NCI-H187 treated with DMSO at 0.1 percent for 48 hours (cell line): Measurements from ENCODE around the gene G6PC3.
A peak's percentile ranks its signal among the peaks of the same experiment; 100 is the strongest.

Experiments used
- DNase-seq: peaks from one replicate; lab custom pipeline; 2025; lab: John Stamatoyannopoulos, UW

G6PC3 gene

DNA sequence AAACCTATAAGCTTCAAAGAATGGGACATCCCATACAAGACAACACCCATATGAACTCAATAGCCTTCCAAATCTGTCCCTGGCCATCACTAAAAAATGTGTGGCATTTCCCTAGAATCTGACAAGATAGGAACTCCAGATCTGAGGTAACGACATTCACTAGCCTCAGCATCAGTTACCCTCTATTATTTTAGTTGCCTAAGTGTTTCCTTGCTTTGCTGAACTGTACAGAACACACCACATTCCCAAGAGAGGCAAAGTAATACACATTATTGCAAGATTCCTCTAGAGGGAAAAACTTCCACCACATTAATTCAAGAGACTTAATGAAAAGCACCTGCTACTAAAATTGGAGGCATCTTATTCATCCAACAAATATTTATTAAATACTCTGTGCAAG, 9.1 kb upstream of the G6PC3 start:
- DNase-seq, result no peak

DNA sequence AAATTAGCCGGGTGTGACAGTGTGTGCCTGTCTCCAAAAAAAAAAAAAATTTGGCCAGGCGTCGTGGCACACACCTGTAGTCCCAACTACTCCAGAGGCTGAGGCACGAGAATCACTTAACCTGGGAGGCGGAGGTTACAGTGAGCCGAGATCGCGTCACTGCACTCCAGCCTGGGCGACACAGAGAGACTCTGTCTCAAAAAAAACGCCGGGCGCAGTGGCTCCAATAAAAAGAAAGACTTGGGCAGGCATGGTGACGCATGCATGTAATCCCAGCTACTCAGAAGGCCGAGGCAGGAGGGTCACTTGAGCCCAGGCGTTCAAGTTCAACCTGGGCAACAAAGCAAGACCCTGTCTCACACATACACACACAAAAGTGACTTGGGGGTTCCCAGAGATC, 7.7 kb upstream of the G6PC3 start:
- DNase-seq, result no peak

DNA sequence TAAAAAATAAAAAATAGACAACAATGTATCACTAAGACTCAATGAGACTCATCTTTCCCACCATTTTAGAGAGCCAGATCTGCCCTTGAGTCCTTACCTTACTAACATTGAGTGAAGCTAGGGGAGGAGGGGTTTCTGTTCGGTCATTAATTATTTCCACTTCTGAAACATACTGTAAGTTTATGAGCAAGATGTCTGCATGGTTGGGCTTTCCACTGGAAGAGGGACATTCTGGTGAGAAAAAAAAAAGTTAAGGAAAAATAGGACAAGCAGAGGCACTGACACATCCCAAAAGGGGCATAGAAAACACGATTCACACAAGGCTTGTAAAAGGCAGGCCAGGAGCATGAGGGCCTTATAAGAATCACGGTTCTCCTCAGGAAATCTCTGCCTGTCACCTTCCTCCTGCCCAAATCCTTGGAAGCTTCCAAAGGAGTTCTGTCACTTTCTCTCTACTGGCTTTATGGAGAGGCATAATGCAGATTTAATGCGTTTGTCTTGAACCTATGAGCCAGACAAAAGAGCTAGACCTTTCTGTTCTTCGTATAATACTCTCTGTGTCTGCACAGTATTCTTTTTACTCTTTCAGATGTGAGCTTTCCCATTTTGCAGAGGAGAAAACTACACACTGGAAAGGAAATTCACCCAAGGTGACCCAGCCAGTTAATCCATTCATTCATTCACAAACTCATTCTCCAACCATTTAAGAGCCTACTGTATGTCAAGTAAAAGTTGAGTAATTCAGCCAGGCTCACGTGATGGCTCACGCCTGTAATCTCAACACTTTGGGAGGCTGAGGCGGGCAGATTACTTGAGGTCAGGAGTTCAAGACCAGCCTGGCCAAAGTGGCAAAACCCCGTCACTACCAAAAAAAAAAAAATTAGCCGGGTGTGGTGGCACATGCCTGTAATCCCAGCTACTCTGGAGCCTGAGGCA, 6.6 kb upstream of the G6PC3 start:
- DNase-seq, result no peak

DNA sequence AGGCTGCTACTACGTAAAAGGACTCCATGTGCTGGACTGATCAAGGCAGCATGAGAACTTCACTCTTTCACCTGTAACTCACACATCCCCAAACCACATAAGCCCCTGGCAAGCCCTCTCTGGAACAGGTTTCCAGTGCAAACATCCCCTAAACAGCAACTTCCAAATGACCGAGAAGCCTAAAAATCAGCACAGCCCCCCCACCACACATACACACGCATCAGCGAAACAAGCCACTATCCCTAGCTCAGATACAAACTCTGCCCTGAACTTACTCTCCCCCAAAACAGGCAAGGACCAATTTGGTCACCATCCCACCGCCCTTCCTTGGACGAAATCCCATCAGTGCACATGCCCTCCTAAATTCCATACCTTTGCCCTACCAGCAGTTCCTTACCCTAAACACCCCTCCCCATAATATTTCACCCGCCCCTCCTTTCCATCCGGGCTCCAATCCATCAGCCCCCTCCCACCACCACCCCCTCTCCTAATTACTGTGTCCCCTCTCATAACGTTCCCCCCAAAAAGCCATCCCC, 4.8 kb upstream of the G6PC3 start:
- DNase-seq, result no peak

DNA sequence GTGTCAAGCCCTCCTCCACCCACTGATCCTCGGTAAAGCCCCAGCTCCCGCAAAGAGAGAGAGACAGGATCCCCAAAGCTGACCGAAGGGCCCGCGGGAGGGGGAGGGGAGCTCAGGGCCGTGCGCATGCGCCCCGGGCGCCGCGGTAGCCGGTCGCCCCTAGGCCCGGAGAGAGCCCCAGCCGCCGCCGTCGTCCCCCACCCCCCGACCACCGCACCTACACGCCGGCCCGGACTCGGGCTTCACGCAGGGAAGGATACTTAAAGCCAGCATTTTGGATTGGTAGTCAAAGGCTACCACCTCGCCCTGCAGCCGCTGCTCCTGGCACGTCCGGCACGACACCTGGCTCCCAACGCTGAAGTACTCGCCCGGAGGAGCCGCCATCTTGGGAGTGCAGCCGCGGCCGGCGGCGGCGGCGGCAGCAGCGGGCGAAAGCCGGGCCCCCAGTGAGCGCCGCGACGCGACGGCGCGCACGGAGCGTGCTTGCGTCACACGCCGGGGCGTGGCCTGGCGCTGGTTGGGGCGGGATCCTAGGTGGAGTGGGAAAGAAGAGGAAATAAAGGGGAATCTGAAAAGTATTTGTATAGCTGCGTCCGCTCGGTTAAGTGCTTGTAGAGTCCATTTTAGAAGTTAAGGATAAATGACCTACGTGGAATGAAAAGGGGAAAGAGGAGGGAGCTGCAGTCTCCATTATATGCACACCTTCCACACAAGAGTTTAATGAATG, 4.2 kb upstream of the G6PC3 start, which contains the start of gene LSM12:
Gene LSM12, minus strand, starts transcription at position 468 of the 727 bp plus-strand sequence. Its CDS starts 84 bp downstream, at position 384.
- peak; percentile 57 for DNase-seq

DNA sequence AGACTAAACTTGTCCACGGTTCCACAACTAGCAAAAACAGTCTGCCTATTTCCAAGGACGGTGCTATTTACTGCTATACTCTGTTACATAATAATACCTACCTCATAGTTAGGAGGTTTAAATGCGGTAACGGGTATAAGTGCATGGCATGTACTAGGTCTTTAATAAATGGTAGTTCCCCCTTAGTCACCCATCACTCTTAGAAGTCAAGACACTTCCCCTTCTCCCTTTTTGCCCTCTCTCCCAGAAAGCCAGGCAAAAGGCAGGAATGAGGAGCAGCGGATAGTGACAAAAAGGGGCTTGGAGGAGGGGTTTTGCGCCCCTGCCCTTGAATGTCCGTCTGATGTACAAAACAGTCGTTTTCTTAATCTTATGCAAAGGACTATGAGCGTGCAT, 3.0 kb upstream of the G6PC3 start:
- DNase-seq, result no peak

DNA sequence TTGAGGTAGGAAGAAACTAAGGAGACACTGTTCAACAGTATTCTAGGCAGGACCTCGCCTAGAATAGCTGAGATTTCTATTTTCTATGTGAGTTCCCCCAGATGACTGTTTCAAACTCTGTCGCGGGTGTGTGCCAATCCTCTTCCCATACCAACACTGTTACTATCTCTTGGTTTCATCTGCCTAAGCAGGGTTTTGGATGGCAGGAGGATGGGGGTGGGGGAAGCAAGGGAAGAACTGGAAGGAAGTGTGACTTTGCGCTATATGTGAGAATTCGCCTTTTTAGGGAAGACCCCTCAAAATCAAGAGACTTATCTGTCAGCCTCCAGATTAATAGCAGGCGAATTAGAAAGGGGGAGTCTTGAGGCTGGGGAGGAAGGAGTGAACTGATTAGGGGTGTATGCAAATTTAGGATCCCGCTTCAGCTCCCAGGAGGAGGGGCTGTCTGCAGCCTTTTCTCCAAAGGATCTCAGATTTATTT, 521 bp upstream of the G6PC3 start:
- DNase-seq, result no peak

DNA sequence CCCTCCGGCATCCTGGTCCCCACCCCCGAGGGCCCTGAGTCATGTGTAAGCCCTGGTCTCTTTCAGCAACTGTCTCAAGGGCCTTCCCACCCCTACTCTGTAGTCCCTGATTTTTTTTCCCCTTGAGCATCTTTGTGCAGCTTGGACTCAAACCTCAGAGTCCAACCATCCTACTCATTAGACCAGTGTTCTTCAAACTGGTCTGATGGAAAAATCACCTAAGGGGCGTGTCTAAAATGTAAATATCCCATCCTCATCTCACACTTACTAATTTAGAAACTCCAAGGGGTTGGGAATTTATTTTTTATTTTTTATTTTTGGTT, 624 bp downstream of the G6PC3 start:
- DNase-seq, result no peak

DNA sequence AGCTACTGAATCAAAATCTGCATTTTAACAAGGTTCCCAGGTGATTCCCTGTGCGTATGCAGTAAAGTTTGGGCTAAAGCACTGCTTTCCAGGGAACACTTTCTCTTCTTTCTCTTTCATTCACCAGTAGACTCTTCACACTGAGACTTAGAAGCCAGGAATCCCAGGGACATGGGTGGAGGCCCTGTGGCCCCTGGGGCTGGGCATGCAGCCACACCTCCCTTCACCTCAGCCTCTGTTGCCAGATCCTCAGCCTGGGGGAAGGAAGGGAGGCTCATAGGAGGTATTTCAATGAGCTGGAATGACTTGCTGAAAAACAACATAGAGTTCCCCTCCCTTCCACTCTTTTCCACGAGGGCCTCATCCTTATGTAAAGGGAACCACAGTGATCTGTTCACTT, 1.2 kb downstream of the G6PC3 start:
- DNase-seq, result no peak

DNA sequence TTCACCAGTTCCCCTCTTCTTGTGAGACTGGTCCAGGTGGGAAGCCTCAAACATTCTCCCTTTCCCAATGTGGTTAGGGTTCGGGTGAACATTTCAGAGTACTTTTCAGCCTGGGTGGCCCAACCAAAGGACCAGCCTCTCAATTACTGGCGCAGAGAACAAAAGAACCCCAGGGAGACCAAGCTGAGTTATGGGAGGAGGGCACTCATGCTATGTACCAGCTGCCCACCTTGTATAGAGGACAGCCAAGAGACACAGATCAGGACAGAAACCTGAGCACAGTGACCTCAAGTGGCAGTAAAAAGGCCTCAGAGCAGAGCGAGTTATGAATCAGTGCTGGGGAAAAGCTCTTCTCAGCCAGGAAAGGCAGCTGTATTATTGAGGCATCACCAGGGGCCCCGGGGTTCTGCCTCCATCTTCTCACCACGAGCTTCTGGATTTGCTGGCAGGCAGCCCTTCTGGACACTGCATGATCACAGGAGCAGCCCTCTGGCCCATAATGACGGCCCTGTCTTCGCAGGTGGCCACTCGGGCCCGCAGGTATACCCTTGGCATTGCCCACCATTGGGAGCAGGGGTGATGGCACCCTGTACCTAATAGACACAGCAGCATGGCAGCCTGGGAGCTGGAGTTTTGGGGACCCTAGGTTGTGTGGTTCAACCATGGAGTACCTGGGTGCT, 3.8 kb downstream of the G6PC3 start:
- DNase-seq, result no peak

DNA sequence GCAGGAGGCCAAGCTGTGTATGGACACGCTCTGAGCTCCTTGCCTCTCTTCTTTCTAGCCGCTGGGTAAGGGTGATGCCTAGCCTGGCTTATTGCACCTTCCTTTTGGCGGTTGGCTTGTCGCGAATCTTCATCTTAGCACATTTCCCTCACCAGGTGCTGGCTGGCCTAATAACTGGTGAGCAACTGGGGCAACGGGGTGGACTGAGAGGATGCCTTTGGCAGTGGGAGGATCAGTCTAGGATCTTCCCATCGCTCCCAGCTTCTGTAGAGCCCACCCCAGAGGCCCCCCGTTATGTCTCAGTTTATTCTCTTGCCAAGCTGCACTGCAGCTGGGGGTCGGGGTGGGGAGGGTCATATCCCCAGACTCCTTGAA, 4.4 kb downstream of the G6PC3 start:
- DNase-seq, result no peak

DNA sequence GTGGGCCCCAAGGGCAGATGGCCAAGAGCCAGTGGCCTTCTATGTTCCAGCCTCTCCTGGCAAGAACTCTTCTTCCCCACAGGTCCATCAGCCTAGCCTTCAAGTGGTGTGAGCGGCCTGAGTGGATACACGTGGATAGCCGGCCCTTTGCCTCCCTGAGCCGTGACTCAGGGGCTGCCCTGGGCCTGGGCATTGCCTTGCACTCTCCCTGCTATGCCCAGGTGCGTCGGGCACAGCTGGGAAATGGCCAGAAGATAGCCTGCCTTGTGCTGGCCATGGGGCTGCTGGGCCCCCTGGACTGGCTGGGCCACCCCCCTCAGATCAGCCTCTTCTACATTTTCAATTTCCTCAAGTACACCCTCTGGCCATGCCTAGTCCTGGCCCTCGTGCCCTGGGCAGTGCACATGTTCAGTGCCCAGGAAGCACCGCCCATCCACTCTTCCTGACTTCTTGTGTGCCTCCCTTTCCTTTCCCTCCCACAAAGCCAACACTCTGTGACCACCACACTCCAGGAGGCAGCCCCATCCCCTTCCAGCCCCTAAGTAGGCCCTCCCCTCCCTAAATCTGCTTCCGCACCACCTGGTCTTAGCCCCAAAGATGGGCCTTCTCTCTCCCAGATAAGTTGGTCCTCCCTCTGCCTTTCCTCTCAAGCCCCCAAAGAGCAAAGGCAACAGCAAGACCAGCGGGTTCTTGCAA, 5.2 kb downstream of the G6PC3 start:
- no peak for DNase-seq

DNA sequence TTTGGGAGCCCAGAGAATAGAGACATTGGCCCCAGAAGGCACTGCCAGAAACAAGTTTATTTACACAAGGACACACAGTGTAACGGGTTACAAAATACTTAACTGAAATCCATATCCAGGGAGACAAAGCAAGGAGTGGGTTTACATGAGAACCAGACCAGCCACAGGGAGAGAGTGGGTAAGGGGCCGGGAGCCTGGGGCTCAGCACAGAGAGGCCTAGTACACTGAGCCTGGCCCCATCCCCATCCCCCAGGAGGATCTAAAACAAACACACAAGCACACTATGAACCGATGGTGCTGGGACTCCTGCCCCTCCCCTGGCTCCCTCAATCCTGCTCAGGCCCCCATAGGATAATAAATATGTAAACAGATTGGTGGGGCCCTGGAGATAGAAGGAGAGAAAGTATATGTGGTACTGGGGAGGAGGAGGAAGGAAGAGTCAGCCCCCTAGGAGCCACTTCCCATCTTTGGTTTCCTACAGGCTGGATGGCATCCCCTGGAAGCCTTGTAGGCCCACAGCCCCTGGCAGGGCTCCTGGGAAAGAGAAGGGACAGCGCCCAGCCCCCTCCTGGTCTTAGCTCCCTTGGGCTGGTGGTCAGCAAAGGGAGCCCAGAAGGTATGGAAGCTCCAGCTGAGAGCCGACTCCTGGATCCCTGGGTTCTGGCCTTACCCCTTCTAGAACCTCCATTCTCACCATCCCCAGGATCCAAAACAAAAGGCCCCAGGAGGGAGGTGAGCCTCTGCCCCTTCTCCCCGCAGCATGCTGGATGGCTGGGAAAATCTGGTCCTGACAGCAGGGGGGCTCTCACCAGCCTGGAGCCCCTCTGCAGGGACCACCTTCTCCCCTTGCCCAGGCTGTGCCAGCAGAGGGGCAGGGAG, 6.4 kb downstream of the G6PC3 start:
- no peak for DNase-seq

DNA sequence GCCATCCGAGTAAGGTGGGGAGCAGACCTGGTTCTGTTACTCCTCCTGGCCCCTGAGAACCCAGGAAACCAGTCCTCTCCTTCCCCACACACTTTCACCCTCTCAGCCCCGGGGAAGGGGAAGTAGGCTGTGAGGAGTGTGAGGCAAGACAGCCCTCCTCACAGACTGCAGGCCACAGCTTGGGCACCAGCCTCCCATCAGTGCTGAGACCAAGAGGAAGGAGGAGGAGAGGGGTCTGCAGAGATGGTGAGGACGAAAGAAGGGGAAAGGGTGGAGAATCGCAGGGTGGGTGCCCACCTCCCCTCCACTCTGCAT, 7.0 kb downstream of the G6PC3 start:
- no peak for DNase-seq

DNA sequence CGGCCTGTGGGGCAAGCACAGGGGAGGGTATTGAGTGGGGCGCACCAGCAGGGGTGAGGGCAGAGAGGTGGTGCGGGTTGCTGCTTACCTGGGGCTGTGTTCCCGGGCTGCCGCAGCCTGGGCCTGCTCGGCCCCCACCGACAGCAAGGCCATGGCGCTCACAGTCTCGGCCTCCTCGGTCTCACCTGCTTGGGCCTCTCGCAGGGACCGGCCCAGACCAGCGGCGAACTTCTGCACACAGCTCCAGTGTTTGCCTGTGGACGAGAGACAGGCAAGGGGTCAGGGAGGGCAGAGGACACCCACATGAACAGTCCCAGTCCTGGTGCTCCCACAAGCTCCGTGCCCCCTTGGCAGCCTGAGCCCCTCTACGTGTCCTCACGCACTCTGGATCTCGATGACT, 7.9 kb downstream of the G6PC3 start:
- no peak for DNase-seq

DNA sequence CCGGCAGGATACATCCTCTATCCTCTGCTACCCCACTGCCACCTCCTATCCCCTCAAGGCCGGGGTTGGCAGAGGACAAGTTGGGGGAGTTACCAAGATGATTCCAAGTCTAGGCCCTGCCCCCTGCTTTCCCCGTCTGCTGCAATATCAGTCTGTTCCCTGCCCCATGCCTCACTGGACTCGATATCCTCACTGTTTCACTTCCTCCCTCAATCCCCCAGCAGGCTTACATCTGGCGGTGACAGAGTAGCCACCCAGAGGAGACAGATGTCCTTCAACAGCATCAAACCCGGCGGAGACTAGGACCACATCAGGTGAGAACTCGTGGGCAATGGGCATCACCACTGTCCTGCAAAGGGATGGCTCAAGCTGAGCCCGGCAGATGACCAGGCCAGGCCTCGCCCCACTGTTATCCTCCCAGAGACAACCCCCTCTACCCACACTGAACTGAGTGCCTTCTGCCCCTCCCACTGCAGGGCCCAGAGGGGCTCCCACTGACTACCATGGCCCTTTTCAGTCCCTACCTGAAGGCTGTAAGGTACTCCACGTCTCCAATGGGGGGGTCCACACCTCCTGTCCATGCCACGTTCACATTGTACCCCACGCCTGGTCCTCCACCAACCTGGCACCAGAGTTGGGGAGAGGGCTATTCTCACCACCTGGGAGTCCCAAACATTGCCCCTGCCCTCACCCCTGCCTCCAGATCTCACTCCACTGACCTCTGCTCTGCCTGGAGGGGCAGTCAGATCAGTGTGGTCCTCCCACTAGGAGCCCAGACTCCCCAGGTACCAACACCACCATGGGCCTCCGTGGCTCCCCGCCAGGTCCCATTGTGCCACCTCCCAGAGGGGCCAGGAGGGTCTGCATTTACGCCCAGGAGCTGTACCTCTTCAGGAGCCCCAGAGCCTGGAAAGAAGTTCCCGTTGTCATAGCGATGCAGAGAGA, 9.6 kb downstream of the G6PC3 start:
- DNase-seq, result no peak

DNA sequence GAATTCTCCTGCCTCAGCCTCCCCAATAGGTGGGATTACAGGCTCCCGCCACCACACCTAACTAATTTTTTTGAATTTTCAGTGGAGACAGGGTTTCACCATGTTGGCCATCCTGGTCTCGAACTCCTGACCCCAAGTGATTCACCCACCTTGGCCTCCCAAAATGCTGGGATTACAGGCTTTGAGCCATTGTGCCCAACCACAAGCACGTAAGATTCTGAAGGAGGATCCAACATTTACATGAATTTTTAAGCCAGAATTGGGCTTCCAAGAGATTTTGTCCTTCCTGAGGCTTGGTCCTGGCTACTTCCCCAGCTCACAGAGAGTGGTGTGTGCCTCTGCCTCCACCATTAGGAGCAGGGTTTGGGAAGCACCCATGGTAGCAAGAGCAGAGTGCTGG, 11.1 kb downstream of the G6PC3 start:
- no peak for DNase-seq

DNA sequence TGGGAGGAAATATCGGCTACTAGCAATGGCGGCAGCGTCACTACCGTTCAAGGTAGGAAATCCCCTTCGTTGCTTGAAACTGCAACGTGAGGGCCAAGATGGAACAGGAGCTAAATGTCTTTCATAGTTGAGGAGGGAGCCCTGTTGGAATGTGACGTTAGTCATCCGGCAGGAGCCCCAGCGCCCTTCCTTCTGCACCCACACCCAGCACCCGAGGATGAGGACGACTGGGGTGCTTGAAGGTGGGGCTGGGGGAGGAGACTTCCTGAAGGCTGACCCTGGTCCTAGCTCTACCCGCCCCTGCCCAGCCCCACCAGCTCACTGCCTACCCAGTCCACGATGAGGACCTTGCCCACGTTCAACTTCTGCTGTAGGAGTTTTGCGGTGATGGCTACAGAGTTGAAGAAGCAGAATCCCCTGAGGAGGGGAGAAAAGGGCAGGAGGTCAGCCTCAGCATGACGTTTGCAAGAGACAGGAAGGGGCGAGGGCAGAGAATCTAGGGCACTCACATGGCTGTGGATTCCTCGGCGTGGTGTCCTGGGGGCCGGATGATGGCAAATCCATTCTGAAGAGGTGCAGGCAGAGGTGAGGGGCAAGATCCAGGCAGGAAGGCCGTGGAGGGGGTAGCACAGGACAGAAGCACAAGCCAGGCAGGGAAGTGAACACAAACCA, 11.9 kb downstream of the G6PC3 start:
- no peak for DNase-seq

DNA sequence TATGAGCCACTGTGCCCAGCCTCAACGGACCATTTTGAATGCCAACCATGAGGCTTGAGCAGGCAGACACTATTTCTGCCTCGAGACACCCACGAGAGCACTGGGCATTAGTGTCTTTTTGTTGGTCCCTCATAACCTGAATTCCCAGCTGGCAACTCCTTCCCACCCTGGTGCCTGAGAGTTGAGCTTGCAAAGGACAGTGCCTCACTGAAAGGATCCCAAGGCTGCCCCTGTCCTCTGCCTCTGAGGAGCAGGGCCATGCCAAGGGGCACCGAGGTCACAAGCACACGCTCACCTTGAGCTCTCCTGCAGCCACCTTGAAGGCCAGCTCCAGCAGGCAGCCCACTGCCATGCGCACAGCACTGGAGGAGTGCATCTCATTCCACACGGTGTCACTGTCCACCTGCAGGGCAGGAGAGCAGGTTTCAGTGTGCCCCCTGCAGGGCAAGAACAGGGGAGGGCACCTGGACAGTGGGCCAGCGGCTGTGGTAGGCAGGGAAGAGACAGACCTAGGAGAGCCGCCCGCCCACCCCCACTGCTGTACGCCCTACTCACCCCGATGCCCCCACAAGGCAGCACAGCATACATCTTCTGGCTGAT, 12.8 kb downstream of the G6PC3 start:
- no peak for DNase-seq
